DMS79 (cell line): Measurements from ENCODE around the gene ENHO.

Source experiments
- DNase-seq: peaks from one replicate; lab custom pipeline; 2025; lab: John Stamatoyannopoulos, UW

ENHO gene

GRCh38 chr9:34522971-34523797, at the start of gene ENHO:
ENHO (minus strand) TSS chr9:34522990; CDS start chr9:34521695, 1,295 bp downstream.
- peak; percentile 79 for DNase-seq

GRCh38 chr9:34572092-34572491, 49.3 kb upstream of the ENHO start:
- no peak for DNase-seq

GRCh38 chr9:34571481-34571810, 48.7 kb upstream of the ENHO start:
- no peak for DNase-seq

DNA sequence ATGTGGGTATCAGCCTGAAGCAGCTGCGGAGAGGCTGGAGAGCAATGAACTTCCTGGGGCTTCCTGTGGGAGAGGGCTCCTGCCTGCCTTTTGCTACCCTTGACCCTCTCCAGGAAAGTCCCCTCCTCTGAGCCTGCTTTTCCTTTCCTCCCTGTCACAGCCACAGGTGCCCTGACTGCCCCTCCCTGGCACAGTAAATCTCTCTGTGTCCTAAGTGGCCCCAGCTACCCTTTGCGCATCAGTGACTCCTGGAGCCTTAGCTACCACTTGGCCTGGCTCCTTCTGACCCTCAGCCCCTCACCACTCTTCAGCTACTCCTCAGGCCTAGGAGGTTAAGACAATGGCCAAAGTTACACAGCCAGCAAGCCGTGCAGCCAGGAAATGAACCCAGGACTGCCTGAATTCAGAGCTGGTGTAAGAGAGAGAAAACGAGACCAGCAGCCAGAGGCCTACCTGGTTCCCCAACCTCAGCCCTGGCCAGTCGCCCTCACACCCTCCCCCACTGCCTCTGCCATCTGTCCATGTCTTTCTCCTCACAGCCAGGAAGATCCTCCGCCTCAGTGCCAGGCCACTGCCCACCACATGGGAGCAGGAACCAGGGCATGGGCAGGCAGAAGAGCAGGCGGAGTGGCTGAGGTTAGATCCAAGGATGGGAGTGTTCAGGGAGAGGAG, 48.2 kb upstream of the ENHO start:
- no peak for DNase-seq

DNA sequence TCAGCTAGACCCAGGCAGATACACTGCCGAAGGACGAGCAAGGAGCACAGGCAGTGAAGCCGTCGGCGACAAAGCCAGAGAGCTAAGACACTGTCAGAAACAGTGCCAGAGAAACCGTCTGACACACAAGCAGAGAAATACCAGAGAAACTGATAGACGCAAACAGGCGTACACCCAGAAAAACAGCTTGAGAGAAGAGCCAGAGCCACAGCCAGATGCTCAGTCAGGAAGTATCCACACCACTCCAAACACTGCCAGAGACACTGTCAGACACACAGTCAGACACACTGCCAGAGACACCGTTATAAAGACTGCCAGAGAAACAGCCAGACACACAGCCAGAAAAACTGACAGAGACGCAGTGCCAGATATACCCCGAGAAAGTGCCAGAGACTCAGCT, 47.6 kb upstream of the ENHO start:
- no peak for DNase-seq

DNA sequence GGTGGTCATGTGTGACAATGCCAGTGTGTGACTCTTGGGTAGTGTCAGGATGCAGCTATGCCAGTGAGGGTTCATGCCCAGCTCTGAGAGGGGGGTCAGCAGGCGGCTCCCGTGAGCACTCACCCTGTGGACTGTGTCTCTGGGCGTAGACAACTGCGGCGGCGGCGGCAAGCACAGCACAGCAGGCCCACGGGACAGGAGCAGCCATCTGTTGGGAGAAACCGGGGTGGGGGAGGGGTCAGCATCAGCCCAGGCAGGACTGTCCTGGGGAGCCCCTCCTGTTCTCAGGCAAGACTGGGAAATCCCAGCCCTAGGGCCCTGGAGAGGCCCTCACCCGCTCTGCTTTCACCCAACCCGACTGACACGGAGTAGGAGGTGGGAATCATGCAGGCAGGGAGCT, 46.0 kb upstream of the ENHO start:
- no peak for DNase-seq

DNA sequence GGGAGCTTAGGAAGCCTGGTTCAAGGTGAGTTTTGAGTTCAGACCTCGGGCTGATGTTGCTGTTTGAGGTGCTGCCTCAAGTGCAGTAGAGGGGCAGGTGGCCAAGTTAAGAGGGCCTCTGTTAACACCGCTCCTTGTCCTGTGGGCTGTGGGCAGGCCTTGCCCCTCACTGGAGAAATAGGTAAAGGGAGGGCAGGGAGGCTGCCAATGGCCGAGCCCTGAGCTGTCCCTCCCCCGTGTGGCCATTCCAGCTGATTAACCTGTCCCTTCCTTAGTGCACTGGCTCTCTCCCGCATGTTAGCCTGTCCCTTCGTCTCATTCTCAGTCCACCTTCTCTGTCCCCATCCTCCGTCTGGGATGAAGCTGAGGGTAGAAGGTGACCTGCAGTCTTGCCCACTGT, 45.3 kb upstream of the ENHO start:
- DNase-seq: no peak

GRCh38 chr9:34566972-34567371, 44.2 kb upstream of the ENHO start:
- no peak for DNase-seq

DNA sequence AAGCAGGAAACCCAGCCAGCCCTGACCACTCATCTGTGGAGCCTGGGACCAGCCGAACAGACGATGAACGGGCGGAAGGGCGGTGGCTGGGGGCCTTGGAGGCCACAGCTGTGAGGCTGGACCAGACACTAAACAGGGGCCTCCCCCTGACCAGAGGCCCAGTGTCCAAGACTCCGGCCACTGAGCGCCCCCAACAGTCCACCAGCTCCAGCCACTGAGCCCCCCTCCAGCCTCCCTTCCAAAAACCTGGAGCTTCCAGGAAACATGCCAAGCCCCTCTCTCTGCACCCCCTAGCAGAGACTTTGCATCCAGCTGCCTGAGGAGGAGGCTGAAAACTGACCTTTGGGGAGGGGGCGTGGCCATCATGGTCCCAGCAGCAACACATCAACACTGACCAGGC, 43.5 kb upstream of the ENHO start:
- DNase-seq: no peak

GRCh38 chr9:34565856-34566255, 43.1 kb upstream of the ENHO start:
- DNase-seq: no peak

DNA sequence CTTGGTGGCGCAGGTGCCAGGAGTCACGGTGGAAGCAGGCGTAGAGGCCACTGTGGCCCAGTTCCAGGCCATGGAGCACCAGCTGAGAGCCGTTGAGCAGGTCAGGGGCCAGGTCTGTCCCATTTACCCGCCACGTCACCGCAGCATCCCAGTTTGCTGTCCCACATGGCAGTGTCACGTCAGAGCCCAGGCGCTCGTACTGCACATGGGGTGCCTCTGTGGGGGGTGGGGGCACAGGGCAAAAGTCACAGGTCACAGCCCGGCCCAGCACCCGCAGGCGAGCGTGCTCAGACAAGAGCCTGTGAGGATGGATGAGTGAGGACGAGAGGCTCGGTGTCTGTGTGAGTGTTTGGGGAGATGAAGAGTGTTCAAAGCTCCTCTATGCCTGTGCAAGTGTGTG, 41.8 kb upstream of the ENHO start:
- no peak for DNase-seq

DNA sequence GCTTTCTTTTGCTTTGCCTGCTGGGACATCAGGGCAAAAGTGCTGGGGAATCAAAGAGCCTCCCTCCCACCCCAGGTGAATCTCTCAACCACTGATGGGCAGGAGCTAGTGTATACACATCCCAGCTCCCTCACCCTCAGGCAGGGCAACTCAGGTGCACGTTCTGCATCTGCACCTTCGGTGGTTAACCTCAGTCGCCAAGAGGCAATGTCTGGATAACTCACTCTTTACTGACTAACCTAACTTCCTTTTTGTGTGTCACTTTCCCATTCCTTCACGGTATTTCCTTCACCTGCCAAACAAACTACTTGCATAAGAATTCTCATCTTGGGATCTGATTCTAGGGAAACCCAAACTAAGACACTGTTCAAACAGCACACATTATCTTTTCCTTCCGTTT, 40.5 kb upstream of the ENHO start:
- DNase-seq: no peak

GRCh38 chr9:34562135-34562745, 39.5 kb upstream of the ENHO start:
- no peak for DNase-seq

GRCh38 chr9:34560599-34561214, 37.9 kb upstream of the ENHO start:
- DNase-seq: no peak

GRCh38 chr9:34559624-34560455, 37.0 kb upstream of the ENHO start:
- DNase-seq: no peak

GRCh38 chr9:34558919-34559623, 36.3 kb upstream of the ENHO start:
- no peak for DNase-seq

- no peak for DNase-seq
Observed at GRCh38 chr9:34558364-34558763, 35.6 kb upstream of the ENHO start.

GRCh38 chr9:34557426-34558321, 34.9 kb upstream of the ENHO start:
- no peak for DNase-seq

DNA sequence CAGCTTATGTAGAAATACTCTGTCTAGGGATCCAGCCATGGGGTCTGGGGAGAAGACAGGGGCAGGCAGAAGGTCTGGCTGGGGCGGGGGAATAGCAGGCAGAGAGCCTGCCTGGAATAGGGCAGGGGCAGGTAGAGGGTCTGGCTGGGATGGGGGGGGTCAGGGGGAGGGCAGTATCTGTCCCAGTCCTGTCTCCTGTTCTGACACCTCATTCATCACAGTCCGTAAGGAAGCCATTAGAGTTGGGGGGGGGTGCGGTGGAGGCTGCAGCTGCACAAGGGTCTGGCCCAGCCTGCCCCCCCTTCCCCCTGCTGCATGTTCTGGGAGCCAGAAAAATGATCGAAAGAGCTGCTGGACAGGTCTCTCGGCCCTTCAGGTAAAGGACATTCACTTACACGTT, 34.2 kb upstream of the ENHO start:
- no peak for DNase-seq

DNA sequence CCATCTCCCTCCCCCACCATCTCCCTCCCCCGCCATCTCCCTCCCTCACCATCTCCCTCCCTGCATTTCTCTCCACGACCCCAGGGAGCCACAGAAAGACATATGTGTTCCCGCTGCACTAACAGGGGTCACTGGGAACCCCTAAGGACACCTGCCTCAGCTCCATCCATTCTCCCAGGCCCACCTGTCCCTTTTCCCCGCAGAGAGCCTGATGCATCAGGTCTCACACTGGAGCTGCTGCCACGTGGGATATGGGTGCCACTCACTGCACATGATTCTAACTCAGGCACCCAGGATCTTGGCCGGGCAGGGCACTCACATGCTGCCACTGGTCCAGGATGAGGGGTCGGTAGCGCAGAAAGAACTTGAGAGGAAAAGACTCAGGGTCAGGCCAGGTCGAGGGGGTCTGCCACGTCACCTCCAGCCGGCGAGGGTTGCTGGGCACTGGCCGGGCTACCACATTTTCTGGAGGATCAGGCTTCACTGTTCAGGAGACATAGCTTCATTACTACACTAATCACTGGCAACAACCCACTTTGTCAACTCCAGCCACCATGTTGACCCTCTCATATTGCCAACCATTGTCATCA, 33.2 kb upstream of the ENHO start:
- DNase-seq: no peak
